ENCODE data around the gene TMEM18. TPM values are rescaled to one million over a fixed set of nuclear protein-coding genes. Genes with fewer than 3 reads are reported as not detected.

The TMEM18 gene
- total RNA-seq, 1 donor from 2014 or later, result 34.6 TPM

- ATAC-seq (ENCODE audit: low read depth) (no peak), DNase-seq (no peak)
- intact Hi-C loops (cut with micrococcal nuclease), result no loop called here
- no peaks in the 10 kb centered on the region for H3K9me3 Mint-ChIP-seq
- ChIA-PET CTCF (no interaction called here), POLR2A (no interaction called here)
- no peaks in the 10 kb centered on the region for H3K4me1 Mint-ChIP-seq
- H3K27me3 Mint-ChIP-seq, result peaks cover 13% of the 10 kb centered on the region
- no peak for TF ChIP-seq CTCF (IDR thresholded peaks at IDR 0.05)
- no peaks in the 10 kb centered on the region for H3K36me3 Mint-ChIP-seq (ENCODE audit: low read depth)
- H3K4me3 Mint-ChIP-seq, result no peak overlapping the region
- H3K27ac Mint-ChIP-seq, result no peak overlapping the region
These were observed 52.5 kb downstream of the TMEM18 start for GRCh38 chr2:624551-625347.

DNA sequence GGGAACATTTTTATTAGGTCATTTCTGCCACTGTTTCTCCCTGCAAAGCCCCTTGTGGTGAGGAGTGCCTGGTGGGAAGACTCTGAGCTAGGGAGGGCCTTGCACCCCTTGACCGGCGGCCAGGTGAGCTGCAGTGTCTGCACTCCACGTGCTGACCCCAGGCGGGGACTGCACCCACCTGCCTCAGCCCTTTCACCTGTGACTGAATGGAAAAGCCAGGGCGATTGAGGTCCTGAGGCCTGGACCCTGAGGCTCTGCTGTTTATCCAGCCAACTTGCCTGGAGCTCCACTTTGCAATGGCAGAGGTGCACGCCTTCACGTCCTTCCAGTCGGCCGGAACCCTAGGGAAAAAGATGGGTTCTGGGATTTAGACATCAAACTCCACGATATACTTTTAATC is 53.1 kb downstream of the TMEM18 start:
- POLR2A ChIA-PET, result no interaction called here
- TF ChIP-seq CTCF (IDR thresholded peaks at IDR 0.05), result no peak
- Mint-ChIP-seq H3K4me1 (no peaks in the 10 kb centered on the region), H3K4me3 (no peak overlapping the region), H3K9me3 (no peaks in the 10 kb centered on the region), H3K27me3 (peaks cover 13% of the 10 kb centered on the region), H3K36me3 (ENCODE audit: low read depth) (no peaks in the 10 kb centered on the region), H3K27ac (no peak overlapping the region)
- intact Hi-C loops (cut with micrococcal nuclease), result no loop called here
- ATAC-seq (ENCODE audit: low read depth) (no peak), DNase-seq (no peak)
- CTCF ChIA-PET, result no interaction called here

GRCh38 chr2:623130-623922 is 53.9 kb downstream of the TMEM18 start:
- TF ChIP-seq CTCF (IDR thresholded peaks at IDR 0.05), result no peak
- Mint-ChIP-seq H3K36me3 (ENCODE audit: low read depth) (no peaks in the 10 kb centered on the region), H3K27ac (no peak overlapping the region), H3K4me3 (no peak overlapping the region), H3K4me1 (no peaks in the 10 kb centered on the region), H3K9me3 (peaks cover under 1% of the 10 kb centered on the region), H3K27me3 (peaks cover 12% of the 10 kb centered on the region)
- no peak for DNase-seq
- CTCF ChIA-PET, result no interaction called here
- ATAC-seq (ENCODE audit: low read depth), result no peak
- intact Hi-C loops (cut with micrococcal nuclease), result no loop called here
- POLR2A ChIA-PET, result no interaction called here

DNA sequence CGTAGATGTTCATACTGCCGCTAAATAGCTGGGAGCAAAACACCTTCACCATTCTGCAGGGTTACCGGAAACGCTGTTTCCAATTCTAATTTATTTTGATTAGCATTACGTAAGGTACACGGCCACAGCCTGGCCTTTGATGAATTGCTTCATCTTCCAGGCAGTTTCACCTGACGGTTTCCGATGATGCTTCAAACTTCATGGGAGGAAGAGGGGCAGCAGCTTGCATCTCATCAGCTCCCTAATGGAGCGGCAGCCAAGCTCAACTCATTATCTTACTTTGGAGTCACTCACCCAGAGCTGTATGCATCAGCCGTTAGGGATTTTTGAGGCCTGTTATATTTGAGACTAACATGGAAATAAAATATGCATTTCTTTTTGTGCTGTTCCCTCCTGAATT is 54.8 kb downstream of the TMEM18 start:
- intact Hi-C loops (cut with micrococcal nuclease), result no loop called here
- no peak for TF ChIP-seq CTCF (IDR thresholded peaks at IDR 0.05)
- no peak overlapping the region for H3K4me3 Mint-ChIP-seq
- POLR2A ChIA-PET, result no interaction called here
- H3K27me3 Mint-ChIP-seq, result peaks cover 8% of the 10 kb centered on the region
- H3K27ac Mint-ChIP-seq, result no peak overlapping the region
- DNase-seq, result no peak
- H3K36me3 Mint-ChIP-seq (ENCODE audit: low read depth), result no peaks in the 10 kb centered on the region
- no peak for ATAC-seq (ENCODE audit: low read depth)
- no peaks in the 10 kb centered on the region for H3K4me1 Mint-ChIP-seq
- peaks cover 10% of the 10 kb centered on the region for H3K9me3 Mint-ChIP-seq
- CTCF ChIA-PET, result no interaction called here

GRCh38 chr2:621303-622099 is 55.7 kb downstream of the TMEM18 start:
- no peaks in the 10 kb centered on the region for H3K36me3 Mint-ChIP-seq (ENCODE audit: low read depth)

More at GRCh38 chr2:621303-622099, 55.7 kb downstream of the TMEM18 start:
- TF ChIP-seq CTCF (IDR thresholded peaks at IDR 0.05), result no peak
- intact Hi-C loops (cut with micrococcal nuclease), result no loop called here
- H3K27me3 Mint-ChIP-seq, result peaks cover 6% of the 10 kb centered on the region
- ChIA-PET CTCF (no interaction called here), POLR2A (no interaction called here)
- H3K4me1 Mint-ChIP-seq, result no peaks in the 10 kb centered on the region
- H3K9me3 Mint-ChIP-seq, result peaks cover 10% of the 10 kb centered on the region
- no peak for DNase-seq
- no peak overlapping the region for H3K27ac Mint-ChIP-seq
- ATAC-seq (ENCODE audit: low read depth), result no peak
- no peak overlapping the region for H3K4me3 Mint-ChIP-seq
